ENCODE data around the gene TACO1. TPM values are rescaled to one million over a fixed set of nuclear protein-coding genes. Genes with fewer than 3 reads are reported as not detected.

The TACO1 gene
- total RNA-seq (2021; fragmentation: NEBNext Ultra II Directional; extraction: Animal tissue kit (Norgen Biotek cat#: 25700)), result 10 to 100 TPM; 26.5 to 32.6 (median 30.9) TPM
- long read RNA-seq, transcript TACO1-201 (5 exons, 1,469 nt), result major isoform, 48 of 58 reads
- long read RNA-seq, partial matches to known transcripts, result 5 of 58 reads
- long read RNA-seq, other reads (novel, unspliced or antisense), result 3 of 58 reads

DNA sequence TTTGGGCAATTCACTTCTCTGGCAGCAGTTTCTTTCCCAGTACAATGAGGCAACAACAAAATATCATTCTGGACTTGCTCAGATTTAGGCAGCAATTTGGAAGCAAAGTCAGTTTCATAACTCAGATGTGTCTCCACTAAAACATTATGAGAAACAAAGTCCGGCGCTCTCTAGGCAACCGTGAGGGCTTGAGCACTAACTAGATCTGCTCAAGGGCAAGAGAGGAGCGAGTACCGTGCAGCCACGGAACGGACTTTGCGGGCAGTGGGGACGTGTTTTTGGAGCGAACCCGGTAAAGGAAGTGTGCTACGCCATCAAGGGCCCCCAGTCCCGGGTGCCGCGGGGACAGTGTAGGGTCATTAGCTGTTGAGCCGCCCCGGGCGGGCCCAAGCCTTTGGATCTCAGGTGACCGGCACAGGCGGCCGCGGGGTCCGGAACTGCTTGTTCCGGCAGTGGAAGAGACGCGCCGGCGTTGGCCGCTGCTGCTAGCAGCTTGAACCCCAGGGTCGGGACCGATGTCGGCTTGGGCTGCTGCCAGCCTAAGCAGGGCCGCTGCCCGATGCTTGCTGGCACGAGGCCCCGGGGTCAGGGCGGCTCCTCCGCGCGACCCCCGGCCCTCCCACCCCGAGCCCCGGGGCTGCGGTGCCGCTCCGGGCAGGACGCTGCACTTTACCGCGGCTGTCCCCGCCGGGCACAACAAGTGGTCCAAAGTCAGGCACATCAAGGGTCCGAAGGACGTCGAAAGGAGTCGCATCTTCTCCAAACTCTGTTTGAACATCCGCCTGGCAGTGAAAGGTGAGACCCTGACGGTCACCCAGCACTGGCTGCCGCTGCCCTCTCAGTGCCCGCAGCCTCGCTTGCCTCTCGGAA lies at the start of gene TACO1:
Gene TACO1, plus strand, starts transcription at position 327 of the 870 bp plus-strand sequence. Its CDS starts 189 bp downstream, at position 516.
- Mint-ChIP-seq H3K27me3 (ENCODE audit: insufficient read depth) (no peaks in the 10 kb centered on the region), H3K9me3 (no peaks in the 10 kb centered on the region), H3K36me3 (ENCODE audit: low read depth) (peaks cover 5% of the 10 kb centered on the region; the same call in 1 of the 2 replicates), H3K4me3 (peak within 1 kb of the TSS; percentile 93), H3K4me1 (ENCODE audit: low read depth) (peaks cover 16% of the 10 kb centered on the region), H3K27ac (peak within 1 kb of the TSS; percentile 87)
- TF ChIP-seq, protein P1, sequence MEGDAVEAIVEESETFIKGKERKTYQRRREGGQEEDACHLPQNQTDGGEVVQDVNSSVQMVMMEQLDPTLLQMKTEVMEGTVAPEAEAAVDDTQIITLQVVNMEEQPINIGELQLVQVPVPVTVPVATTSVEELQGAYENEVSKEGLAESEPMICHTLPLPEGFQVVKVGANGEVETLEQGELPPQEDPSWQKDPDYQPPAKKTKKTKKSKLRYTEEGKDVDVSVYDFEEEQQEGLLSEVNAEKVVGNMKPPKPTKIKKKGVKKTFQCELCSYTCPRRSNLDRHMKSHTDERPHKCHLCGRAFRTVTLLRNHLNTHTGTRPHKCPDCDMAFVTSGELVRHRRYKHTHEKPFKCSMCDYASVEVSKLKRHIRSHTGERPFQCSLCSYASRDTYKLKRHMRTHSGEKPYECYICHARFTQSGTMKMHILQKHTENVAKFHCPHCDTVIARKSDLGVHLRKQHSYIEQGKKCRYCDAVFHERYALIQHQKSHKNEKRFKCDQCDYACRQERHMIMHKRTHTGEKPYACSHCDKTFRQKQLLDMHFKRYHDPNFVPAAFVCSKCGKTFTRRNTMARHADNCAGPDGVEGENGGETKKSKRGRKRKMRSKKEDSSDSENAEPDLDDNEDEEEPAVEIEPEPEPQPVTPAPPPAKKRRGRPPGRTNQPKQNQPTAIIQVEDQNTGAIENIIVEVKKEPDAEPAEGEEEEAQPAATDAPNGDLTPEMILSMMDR (IDR thresholded peaks at IDR 0.05), result no peak
- DNase-seq, result peak; percentile 74

- H3K27ac Mint-ChIP-seq, result peak overlapping the region; percentile 98
- H3K9me3 Mint-ChIP-seq, result no peaks in the 10 kb centered on the region
- peaks cover 27% of the 10 kb centered on the region for H3K36me3 Mint-ChIP-seq (ENCODE audit: low read depth)
- H3K4me3 Mint-ChIP-seq, result peak overlapping the region; percentile 91
- TF ChIP-seq, protein P1 (IDR thresholded peaks at IDR 0.05), result no peak
- DNase-seq, result no peak
- H3K4me1 Mint-ChIP-seq (ENCODE audit: low read depth), result peaks cover 50% of the 10 kb centered on the region
- peaks cover 3% of the 10 kb centered on the region for H3K27me3 Mint-ChIP-seq (ENCODE audit: insufficient read depth)
Observed at GRCh38 chr17:63552211-63552610, 48.5 kb upstream of the TACO1 start.

- Mint-ChIP-seq H3K4me1 (ENCODE audit: low read depth) (peaks cover 52% of the 10 kb centered on the region), H3K36me3 (ENCODE audit: low read depth) (peaks cover 30% of the 10 kb centered on the region), H3K9me3 (no peaks in the 10 kb centered on the region), H3K27ac (no peak overlapping the region), H3K4me3 (no peak overlapping the region), H3K27me3 (ENCODE audit: insufficient read depth) (no peaks in the 10 kb centered on the region)
- TF ChIP-seq, protein P1 (IDR thresholded peaks at IDR 0.05), result no peak
- no peak for DNase-seq
Observed at GRCh38 chr17:63555500-63556156, 45.1 kb upstream of the TACO1 start.

DNA sequence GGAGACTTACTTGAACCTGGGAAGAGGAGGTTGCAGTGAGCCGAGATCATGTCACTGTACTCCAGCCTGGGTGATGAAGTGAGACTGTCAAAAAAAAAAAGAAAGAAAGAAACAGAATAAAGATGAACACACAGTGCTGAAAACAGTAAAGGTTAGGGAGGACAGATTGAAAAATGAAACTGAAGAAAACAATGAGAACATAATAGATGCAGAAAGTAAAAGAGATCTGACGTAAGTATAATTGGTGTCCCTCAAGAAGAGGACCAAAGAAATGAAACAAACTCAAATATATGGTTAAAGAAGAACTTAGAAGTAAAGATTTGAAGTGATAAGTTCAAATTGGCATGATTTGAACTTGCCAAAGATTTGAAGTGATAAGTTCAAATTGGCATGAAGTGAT lies 43.3 kb upstream of the TACO1 start:
- no peak for DNase-seq
- no peak overlapping the region; the same call in 1 of the 2 replicates for H3K27ac Mint-ChIP-seq
- peaks cover 23% of the 10 kb centered on the region for H3K36me3 Mint-ChIP-seq (ENCODE audit: low read depth)
- no peaks in the 10 kb centered on the region for H3K9me3 Mint-ChIP-seq
- no peaks in the 10 kb centered on the region; the same call in 1 of the 2 replicates for H3K27me3 Mint-ChIP-seq (ENCODE audit: insufficient read depth)
- no peak overlapping the region for H3K4me3 Mint-ChIP-seq
- peaks cover 40% of the 10 kb centered on the region for H3K4me1 Mint-ChIP-seq (ENCODE audit: low read depth)
- TF ChIP-seq, protein P1 (IDR thresholded peaks at IDR 0.05), result no peak

GRCh38 chr17:63558441-63558840 lies 42.3 kb upstream of the TACO1 start:
- H3K27me3 Mint-ChIP-seq (ENCODE audit: insufficient read depth), result no peaks in the 10 kb centered on the region; the same call in 1 of the 2 replicates
- peaks cover 29% of the 10 kb centered on the region for H3K4me1 Mint-ChIP-seq (ENCODE audit: low read depth)
- TF ChIP-seq, protein P1 (IDR thresholded peaks at IDR 0.05), result no peak
- no peak for DNase-seq
- no peaks in the 10 kb centered on the region for H3K9me3 Mint-ChIP-seq
- no peak overlapping the region for H3K27ac Mint-ChIP-seq
- no peak overlapping the region for H3K4me3 Mint-ChIP-seq
- H3K36me3 Mint-ChIP-seq (ENCODE audit: low read depth), result peaks cover 17% of the 10 kb centered on the region
